Loucy (cell line): ENCODE data around the gene FHL1.

Source experiments
- H2AFZ ChIP-seq: fragments of 200-600 bp; sonication (generic); 2 replicates; pipeline ENCODE4 v1.6.0; 2016; ENCODE audit warnings: antibody characterized with exemption, mild to moderate bottlenecking, low read length, moderate library complexity
- H3F3A ChIP-seq: fragments of 200-600 bp; 2 replicates; pipeline ENCODE4 v1.6.0; 2016; ENCODE audit warnings: antibody characterized with exemption, low read depth, mild to moderate bottlenecking
- H3K27me3 ChIP-seq: fragments of 200-600 bp; sonication (generic); 2 replicates; pipeline ENCODE4 v1.6.1; 2014; ENCODE audit warnings: low read length, mild to moderate bottlenecking; ENCODE audit not compliant: insufficient read depth, poor library complexity, severe bottlenecking
- H3K36me3 ChIP-seq: fragments of 200-600 bp; sonication (generic); 2 replicates; pipeline ENCODE4 v1.6.1; 2016; ENCODE audit warnings: low read length; ENCODE audit not compliant: insufficient read depth
- H3K4me1 ChIP-seq: fragments of 200-600 bp; sonication (generic); 2 replicates; pipeline ENCODE4 v1.5.1; 2014; ENCODE audit warnings: low read length, mild to moderate bottlenecking; ENCODE audit not compliant: insufficient read depth, poor library complexity, severe bottlenecking
- H3K4me2 ChIP-seq: fragments of 200-600 bp; sonication (generic); 2 replicates; pipeline ENCODE4 v1.6.0; 2014; ENCODE audit warnings: antibody characterized with exemption, low read length, low read depth, mild to moderate bottlenecking; ENCODE audit not compliant: poor library complexity, severe bottlenecking
- H3K4me3 ChIP-seq: fragments of 200-600 bp; sonication (generic); 2 replicates; pipeline ENCODE4 v1.5.1; 2014; ENCODE audit warnings: low read length, mild to moderate bottlenecking, mixed read lengths; ENCODE audit not compliant: poor library complexity, severe bottlenecking
- H3K79me2 ChIP-seq: fragments of 200-600 bp; sonication (generic); 2 replicates; pipeline ENCODE4 v1.6.1; 2014; ENCODE audit warnings: low read length; ENCODE audit not compliant: insufficient read depth
- H3K9ac ChIP-seq: fragments of 200-600 bp; sonication (generic); 2 replicates; pipeline ENCODE4 v1.6.0; 2014; ENCODE audit warnings: mild to moderate bottlenecking, low read depth, low read length, moderate library complexity; ENCODE audit not compliant: poor library complexity, severe bottlenecking
- H3K9me2 ChIP-seq: fragments of 200-600 bp; sonication (generic); replicated peaks from 2 replicates; pipeline ENCODE4 v1.6.1; 2016; ENCODE audit warnings: low read depth, low read length, mixed read lengths
- H3K9me3 ChIP-seq: fragments of 200-600 bp; sonication (generic); 2 replicates; pipeline ENCODE4 v1.6.1; 2014; ENCODE audit warnings: mild to moderate bottlenecking, antibody characterized with exemption, low read length, low read depth; ENCODE audit not compliant: insufficient read depth
- H4K20me1 ChIP-seq: fragments of 200-600 bp; sonication (generic); 2 replicates; pipeline ENCODE4 v1.6.0; 2014; ENCODE audit warnings: antibody characterized with exemption, low read length, mild to moderate bottlenecking; ENCODE audit not compliant: insufficient read depth, poor library complexity, severe bottlenecking
- EZH2phosphoT487 ChIP-seq: fragments of 200-600 bp; IDR thresholded peaks from 2 replicates; pipeline ENCODE4 v1.6.1; 2018; ENCODE audit warnings: antibody characterized with exemption, mild to moderate bottlenecking, moderate library complexity, borderline replicate concordance
- TF ChIP-seq, protein P1 (sequence below): fragments of 200-600 bp; sonication (generic); conservative IDR thresholded peaks from 2 replicates; pipeline ENCODE4 v1.5.1; 2014; ENCODE audit warnings: mild to moderate bottlenecking, antibody characterized with exemption, low read length

The FHL1 gene

DNA sequence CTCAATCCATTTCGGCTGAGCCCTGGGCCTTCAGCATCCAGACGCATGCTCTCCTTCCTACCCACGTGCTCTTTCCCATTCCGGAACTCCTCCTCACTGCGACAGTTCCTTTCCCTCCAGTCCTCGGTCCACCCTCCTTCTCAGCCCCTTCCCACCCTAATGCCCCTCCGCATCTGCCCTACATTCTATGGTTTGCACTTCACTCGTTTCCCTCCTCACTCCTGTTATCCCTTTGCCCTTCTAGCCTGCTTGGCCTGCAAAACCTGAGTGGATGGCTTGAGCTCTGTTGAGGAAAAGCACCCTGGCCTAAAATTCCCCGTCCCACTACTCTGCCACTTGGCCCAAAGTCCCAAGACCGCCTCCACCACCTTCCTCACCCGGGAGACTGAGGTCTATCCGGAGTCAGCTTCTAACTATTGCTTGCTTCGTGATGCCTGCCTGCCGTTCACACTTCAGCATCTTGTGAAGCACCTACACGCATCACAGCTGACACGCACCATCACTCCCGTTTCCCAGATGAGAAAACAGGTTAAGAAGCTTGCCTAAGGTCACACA lies 65.3 kb downstream of the FHL1 start:
- no peaks in the 10 kb centered on the region for H3K27me3 ChIP-seq
- no peaks in the 10 kb centered on the region for H3K79me2 ChIP-seq
- no peak for TF ChIP-seq EZH2phosphoT487
- TF ChIP-seq, protein P1, sequence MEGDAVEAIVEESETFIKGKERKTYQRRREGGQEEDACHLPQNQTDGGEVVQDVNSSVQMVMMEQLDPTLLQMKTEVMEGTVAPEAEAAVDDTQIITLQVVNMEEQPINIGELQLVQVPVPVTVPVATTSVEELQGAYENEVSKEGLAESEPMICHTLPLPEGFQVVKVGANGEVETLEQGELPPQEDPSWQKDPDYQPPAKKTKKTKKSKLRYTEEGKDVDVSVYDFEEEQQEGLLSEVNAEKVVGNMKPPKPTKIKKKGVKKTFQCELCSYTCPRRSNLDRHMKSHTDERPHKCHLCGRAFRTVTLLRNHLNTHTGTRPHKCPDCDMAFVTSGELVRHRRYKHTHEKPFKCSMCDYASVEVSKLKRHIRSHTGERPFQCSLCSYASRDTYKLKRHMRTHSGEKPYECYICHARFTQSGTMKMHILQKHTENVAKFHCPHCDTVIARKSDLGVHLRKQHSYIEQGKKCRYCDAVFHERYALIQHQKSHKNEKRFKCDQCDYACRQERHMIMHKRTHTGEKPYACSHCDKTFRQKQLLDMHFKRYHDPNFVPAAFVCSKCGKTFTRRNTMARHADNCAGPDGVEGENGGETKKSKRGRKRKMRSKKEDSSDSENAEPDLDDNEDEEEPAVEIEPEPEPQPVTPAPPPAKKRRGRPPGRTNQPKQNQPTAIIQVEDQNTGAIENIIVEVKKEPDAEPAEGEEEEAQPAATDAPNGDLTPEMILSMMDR = no peak
- no peaks in the 10 kb centered on the region for H4K20me1 ChIP-seq
- H3K36me3 ChIP-seq = peaks cover 9% of the 10 kb centered on the region; the same call in 1 of the 2 replicates
- H2AFZ ChIP-seq = no peak overlapping the region
- no peak overlapping the region for H3K4me2 ChIP-seq
- no peak overlapping the region for H3K4me3 ChIP-seq
- no peaks in the 10 kb centered on the region for H3K4me1 ChIP-seq
- no peak overlapping the region for H3K9ac ChIP-seq
- no peaks in the 10 kb centered on the region for H3F3A ChIP-seq
- no peaks in the 10 kb centered on the region for H3K9me2 ChIP-seq
- H3K9me3 ChIP-seq = no peaks in the 10 kb centered on the region

DNA sequence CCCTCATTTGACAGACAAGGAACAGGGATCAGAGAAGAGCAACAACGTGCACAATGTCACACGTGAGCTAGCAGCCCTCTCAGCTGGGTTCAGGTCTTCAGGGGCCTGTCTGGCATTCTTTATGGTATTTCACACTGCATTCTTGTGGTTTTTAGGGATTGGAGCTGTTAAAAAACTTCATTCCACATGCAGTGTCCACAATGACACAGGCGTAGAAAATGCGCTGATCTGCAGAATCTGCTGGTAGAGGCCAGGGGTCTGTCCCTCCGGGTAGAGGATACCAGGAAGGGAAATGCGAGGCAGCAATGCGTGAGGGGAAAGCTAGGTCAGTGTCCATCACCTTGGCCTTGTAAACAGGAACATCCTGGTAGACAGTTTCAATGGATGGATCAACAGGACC lies 67.2 kb downstream of the FHL1 start:
- no peaks in the 10 kb centered on the region for H3K79me2 ChIP-seq
- no peaks in the 10 kb centered on the region for H3K4me1 ChIP-seq
- no peaks in the 10 kb centered on the region for H3K27me3 ChIP-seq
- H3K9me2 ChIP-seq = no peaks in the 10 kb centered on the region
- H3K4me2 ChIP-seq = no peak overlapping the region
- no peak overlapping the region for H3K4me3 ChIP-seq
- no peaks in the 10 kb centered on the region for H3F3A ChIP-seq
- TF ChIP-seq, protein P1 = no peak
- no peak for TF ChIP-seq EZH2phosphoT487
- H4K20me1 ChIP-seq = no peaks in the 10 kb centered on the region
- no peak overlapping the region for H2AFZ ChIP-seq
- H3K9me3 ChIP-seq = no peaks in the 10 kb centered on the region
- peaks cover 14% of the 10 kb centered on the region; the same call in 1 of the 2 replicates for H3K36me3 ChIP-seq
- H3K9ac ChIP-seq = no peak overlapping the region

DNA sequence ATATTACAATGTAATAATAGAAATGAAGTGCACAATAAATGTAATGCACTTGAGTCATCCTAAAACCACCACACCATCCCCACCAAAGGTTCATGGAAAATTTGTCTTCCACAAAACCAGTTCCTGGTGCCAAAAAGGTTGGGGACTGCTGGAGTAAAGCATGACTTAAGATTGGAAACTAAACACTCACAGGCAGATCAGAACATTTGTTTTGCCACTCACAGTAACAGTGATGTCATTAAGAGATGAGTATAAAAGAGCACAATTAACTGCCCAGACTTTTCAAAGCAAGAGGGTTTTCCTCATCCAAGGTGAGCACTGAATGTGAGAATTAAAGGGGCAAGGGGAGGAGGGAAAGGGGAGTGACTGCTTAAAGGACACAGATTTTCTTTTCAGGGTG lies 68.2 kb downstream of the FHL1 start:
- Histone ChIP-seq H3K9ac (no peak overlapping the region), H3K36me3 (peaks cover 23% of the 10 kb centered on the region; the same call in 1 of the 2 replicates), H4K20me1 (no peaks in the 10 kb centered on the region), H3K79me2 (no peaks in the 10 kb centered on the region), H3K27me3 (no peaks in the 10 kb centered on the region), H2AFZ (no peak overlapping the region), H3K4me1 (no peaks in the 10 kb centered on the region), H3K9me3 (no peaks in the 10 kb centered on the region), H3K9me2 (no peaks in the 10 kb centered on the region), H3K4me2 (no peak overlapping the region), H3F3A (no peaks in the 10 kb centered on the region), H3K4me3 (no peak overlapping the region)
- no peak for TF ChIP-seq EZH2phosphoT487
- TF ChIP-seq, protein P1 = no peak
